ENCODE data around the gene IFITM10.

IFITM10 gene

GRCh38 chr11:1695548-1696108 is 54.8 kb downstream of the IFITM10 start (continued):
- no peak for TF ChIP-seq PRDM4 (tag by site-specific recombination; IDR thresholded peaks at IDR 0.05)
- TF ChIP-seq ZSCAN4 (tag by site-specific recombination; IDR thresholded peaks at IDR 0.05): no peak
- no peak for TF ChIP-seq ZNF266 (tag by site-specific recombination; IDR thresholded peaks at IDR 0.05; ENCODE audit: low read depth)
- no peak for TF ChIP-seq ZNF146 (tag by site-specific recombination; IDR thresholded peaks at IDR 0.05)
- TF ChIP-seq BCL6B (tag by site-specific recombination; IDR thresholded peaks at IDR 0.05): no peak
- TF ChIP-seq ZNF2 (tag by site-specific recombination; IDR thresholded peaks at IDR 0.05): no peak
- no peak for TF ChIP-seq ZNF157 (tag by site-specific recombination; IDR thresholded peaks at IDR 0.05)
- no peak for TF ChIP-seq ZBTB11 (tag by site-specific recombination; conservative IDR thresholded peaks at IDR 0.05; ENCODE audit: low read depth)
- no peak for TF ChIP-seq ZNF391 (tag by site-specific recombination; IDR thresholded peaks at IDR 0.05; ENCODE audit: borderline replicate concordance, low read depth)
- TF ChIP-seq TCF7L2 (IDR thresholded peaks at IDR 0.05; ENCODE audit: borderline replicate concordance, low read depth, low read length): no peak

GRCh38 chr11:1694846-1695547 is 55.4 kb downstream of the IFITM10 start:
- ChIA-PET CTCF (interaction anchor here (0.7 to 5.8 kb wide), 20 partner anchors 10 to 458 kb away, joined by 3 to 261 read pairs (median 6); partner anchors contain the start of genes SYT8 and TNNI2), POLR2A (interaction anchor here (1.4 kb wide), 1 partner anchor 138 kb away, joined by 16 read pairs; no protein-coding TSS in a partner anchor)
- Histone ChIP-seq H3K27ac (ENCODE audit: extremely low read depth, low read depth, low read length) (no peak overlapping the region), H3K4me3 (ENCODE audit: low read depth, low read length) (no peak overlapping the region), H3K9me3 (ENCODE audit: control insufficient read depth, insufficient read depth, low read depth, low read length) (no peaks in the 10 kb centered on the region), H3K36me3 (ENCODE audit: control insufficient read depth in 2 of 2, insufficient read depth in 1 of 2, low read length in 2 of 2) (no peaks in the 10 kb centered on the region), H3K4me1 (ENCODE audit: control insufficient read depth, insufficient read depth, low read length) (no peaks in the 10 kb centered on the region)
- TF ChIP-seq ZNF174 (tag by site-specific recombination; IDR thresholded peaks at IDR 0.05): no peak
- no peak for TF ChIP-seq ZNF654 (tag by site-specific recombination; IDR thresholded peaks at IDR 0.05; ENCODE audit: low read depth)
- TF ChIP-seq EGR2 (tag by site-specific recombination; IDR thresholded peaks at IDR 0.05; ENCODE audit: low read depth): no peak
- TF ChIP-seq ZBTB7A (tag by site-specific recombination; IDR thresholded peaks at IDR 0.05; ENCODE audit: low read depth): no peak
- TF ChIP-seq ZNF501 (tag by site-specific recombination; IDR thresholded peaks at IDR 0.05): no peak
- no peak for TF ChIP-seq ZNF148 (tag by site-specific recombination; IDR thresholded peaks at IDR 0.05; ENCODE audit: borderline replicate concordance)

Measured in HEK293 (cell line).